ENCODE measurements around the gene RPL4.

DNA sequence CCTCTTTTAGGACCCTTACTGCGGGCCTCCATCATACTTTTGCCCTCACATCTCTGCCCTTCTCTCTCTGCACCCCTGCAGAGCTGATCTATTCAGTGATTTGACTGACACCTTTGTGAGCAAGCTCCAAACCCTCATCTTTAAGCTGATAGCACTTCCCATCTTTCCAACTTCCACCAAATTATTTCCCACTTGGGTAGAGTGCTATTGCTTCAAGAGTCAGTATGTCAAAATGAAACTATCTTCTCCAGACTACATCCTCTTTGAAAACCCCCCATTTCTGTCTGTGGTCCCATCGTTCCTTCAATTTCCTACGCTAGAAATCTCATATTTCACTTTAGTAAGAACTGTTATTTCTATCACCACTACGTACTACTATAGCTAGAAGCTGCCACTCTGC lies 20.2 kb upstream of the RPL4 start:
- TF ChIP-seq POLR2A (IDR thresholded peaks at IDR 0.05) (no peak), CTCF (IDR thresholded peaks at IDR 0.05) (no peak), POLR2AphosphoS5 (IDR thresholded peaks at IDR 0.05) (no peak)
